ENCODE measurements around the gene NOTUM. TPM values are rescaled to one million over a fixed set of nuclear protein-coding genes. Genes with fewer than 3 reads are reported as not detected.
A peak's percentile ranks its signal among the peaks of the same experiment; 100 is the strongest.

NOTUM gene
- total RNA-seq, 1 experiment from 2014 or later: not detected

DNA sequence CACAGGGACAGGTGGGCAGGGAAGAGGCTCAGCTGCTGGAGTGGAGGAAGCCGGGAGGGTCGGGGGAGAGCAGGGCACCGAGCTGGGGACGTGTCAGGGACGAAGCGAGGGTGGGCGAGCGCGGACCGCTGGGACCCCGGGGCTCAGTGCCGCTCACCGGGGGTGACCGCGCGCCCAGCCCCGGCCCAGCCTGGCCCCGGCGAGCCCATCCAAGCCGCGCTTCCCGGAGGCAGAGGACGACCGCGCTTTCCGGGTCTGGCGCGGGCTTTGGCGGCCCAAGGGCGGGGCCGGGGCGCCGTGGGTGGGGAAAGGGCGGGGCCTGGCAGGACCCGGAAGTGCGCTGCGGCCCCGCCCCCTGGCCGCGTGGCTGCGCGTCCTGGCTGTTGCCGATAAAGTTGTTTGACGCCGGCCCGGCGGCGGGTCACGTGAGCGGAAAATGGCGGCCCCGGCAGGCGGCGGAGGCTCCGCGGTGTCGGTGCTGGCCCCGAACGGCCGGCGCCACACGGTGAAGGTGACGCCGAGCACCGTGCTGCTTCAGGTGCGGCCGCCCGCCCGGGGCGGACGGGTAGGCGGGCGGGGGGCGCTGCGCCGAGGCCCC, 16.3 kb upstream of the NOTUM start, which contains the start of gene ASPSCR1:
ASPSCR1 (plus strand) TSS at position 419 of the 598 bp plus-strand sequence; CDS start at position 437, 18 bp downstream.
- ChIA-PET POLR2A (ENCODE audit: low non-redundant PET) (no interaction called here), CTCF (interaction anchor here (1.0 kb wide), 1 partner anchor 18 kb away, joined by 3 read pairs; no protein-coding TSS in a partner anchor)
- no peaks in the 10 kb centered on the region for H3K27me3 ChIP-seq (replicated peaks; ENCODE audit: insufficient read depth, low read depth, low read length, poor library complexity)
- H3K27ac ChIP-seq (ENCODE audit: low read depth, low read length, poor library complexity, severe bottlenecking): peak within 1 kb of the TSS; percentile 99
- H3K4me1 ChIP-seq (ENCODE audit: insufficient read depth, low read length, poor library complexity, severe bottlenecking): peaks cover 5% of the 10 kb centered on the region
- no TSS peak for BruUV-seq (replicated peaks)
- TF ChIP-seq CTCF (conservative IDR thresholded peaks at IDR 0.05; ENCODE audit: low read depth, low read length) (no peak), EZH2 (IDR thresholded peaks at IDR 0.05; ENCODE audit: borderline replicate concordance, low read depth, low read length, poor library complexity, severe bottlenecking) (no peak)
- H3K36me3 ChIP-seq (ENCODE audit: insufficient read depth, low read length, poor library complexity, severe bottlenecking): no peaks in the 10 kb centered on the region
- H3K9me3 ChIP-seq (ENCODE audit: low read depth, low read length, poor library complexity, severe bottlenecking): peaks cover 3% of the 10 kb centered on the region
- peak; percentile 91 for DNase-seq (ENCODE audit: low spot score)
- intact Hi-C loops (cut with micrococcal nuclease; ENCODE audit: unreplicated experiment): no loop called here
- peak within 1 kb of the TSS; percentile 71 for H3K4me3 ChIP-seq (ENCODE audit: low read depth, low read length, poor library complexity, severe bottlenecking)

DNA sequence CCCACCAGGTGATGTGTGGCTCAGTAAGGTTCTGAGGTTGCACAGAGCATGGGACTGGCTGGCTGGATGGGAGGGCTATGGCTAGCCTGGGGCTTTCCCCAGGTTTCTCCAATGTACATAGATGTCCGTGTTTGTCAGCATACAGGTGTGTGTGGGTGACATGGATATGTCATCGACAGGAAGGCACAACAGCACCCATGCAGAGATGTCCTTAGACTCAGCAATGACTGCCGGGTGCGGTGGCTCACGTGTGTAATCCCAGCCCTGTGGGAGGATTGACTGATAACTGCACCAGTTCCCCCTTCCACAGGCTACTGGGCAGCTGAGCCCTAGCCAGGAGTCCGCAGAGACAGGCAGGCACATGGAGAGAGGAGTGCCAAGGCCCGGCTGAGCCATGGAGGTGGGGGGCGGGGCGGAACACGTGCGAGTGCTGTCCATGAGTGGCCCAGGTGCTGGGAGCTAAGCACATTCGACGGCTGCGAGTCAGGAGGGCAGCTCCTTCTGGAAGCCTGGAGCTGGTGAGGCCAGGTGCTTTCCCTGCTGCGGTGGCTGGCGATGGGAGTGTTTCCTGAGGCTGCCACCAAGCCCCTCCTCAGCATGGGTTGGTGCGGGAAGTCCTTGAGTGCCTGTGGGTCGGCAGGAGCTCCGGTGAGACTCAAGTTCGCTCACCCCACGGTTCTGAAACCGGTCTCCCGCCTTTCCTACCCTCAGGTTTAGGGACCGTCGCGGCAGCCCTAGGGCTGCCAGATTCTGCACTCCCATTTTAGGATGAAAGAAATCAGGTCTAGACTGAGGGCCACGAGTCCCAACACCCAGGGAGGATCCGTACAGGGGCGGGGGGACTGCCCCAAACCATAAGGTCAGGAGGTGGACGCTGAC, 15.6 kb upstream of the NOTUM start:
- H3K4me3 ChIP-seq (ENCODE audit: low read depth, low read length, poor library complexity, severe bottlenecking): peak overlapping the region; percentile 71
- TSS peak; percentile 76 for BruUV-seq (replicated peaks)
- CTCF ChIA-PET: interaction anchor here (0.7 to 1.0 kb wide), 2 partner anchors 17 to 33 kb away, joined by 3 to 8 read pairs; no protein-coding TSS in a partner anchor
- peaks cover 5% of the 10 kb centered on the region for H3K4me1 ChIP-seq (ENCODE audit: insufficient read depth, low read length, poor library complexity, severe bottlenecking)
- H3K27me3 ChIP-seq (replicated peaks; ENCODE audit: insufficient read depth, low read depth, low read length, poor library complexity): no peaks in the 10 kb centered on the region
- no peak for TF ChIP-seq EZH2 (IDR thresholded peaks at IDR 0.05; ENCODE audit: borderline replicate concordance, low read depth, low read length, poor library complexity, severe bottlenecking)
- no peak for TF ChIP-seq CTCF (conservative IDR thresholded peaks at IDR 0.05; ENCODE audit: low read depth, low read length)
- no peaks in the 10 kb centered on the region for H3K36me3 ChIP-seq (ENCODE audit: insufficient read depth, low read length, poor library complexity, severe bottlenecking)
- H3K9me3 ChIP-seq (ENCODE audit: low read depth, low read length, poor library complexity, severe bottlenecking): peaks cover 3% of the 10 kb centered on the region
- POLR2A ChIA-PET (ENCODE audit: low non-redundant PET): no interaction called here
- peak overlapping the region; percentile 99 for H3K27ac ChIP-seq (ENCODE audit: low read depth, low read length, poor library complexity, severe bottlenecking)
- intact Hi-C loops (cut with micrococcal nuclease; ENCODE audit: unreplicated experiment): no loop called here
- no peak for DNase-seq (ENCODE audit: low spot score)

DNA sequence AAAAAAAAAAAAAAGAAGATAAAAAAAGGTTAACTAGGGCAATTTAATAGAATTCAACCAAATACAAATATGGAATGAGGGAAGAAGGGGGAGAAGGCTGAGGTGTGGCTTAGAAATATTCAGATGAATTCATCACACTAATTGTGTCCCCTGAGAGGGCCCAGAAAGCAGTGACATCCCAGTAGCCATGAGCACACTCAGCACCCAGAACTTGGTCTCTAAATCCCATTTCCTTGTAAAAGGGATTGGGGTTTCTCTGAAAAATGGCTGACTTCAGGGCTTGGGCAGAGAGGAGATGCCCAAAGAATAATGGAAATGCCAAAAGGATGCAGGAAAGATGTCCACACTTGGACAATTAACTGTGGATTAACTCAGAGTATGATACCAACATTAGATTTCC, 12.4 kb upstream of the NOTUM start:
- Histone ChIP-seq H3K9me3 (ENCODE audit: low read depth, low read length, poor library complexity, severe bottlenecking) (peaks cover 3% of the 10 kb centered on the region), H3K4me3 (ENCODE audit: low read depth, low read length, poor library complexity, severe bottlenecking) (no peak overlapping the region), H3K27ac (ENCODE audit: low read depth, low read length, poor library complexity, severe bottlenecking) (no peak overlapping the region), H3K36me3 (ENCODE audit: insufficient read depth, low read length, poor library complexity, severe bottlenecking) (no peaks in the 10 kb centered on the region), H3K27me3 (replicated peaks; ENCODE audit: insufficient read depth, low read depth, low read length, poor library complexity) (no peaks in the 10 kb centered on the region), H3K4me1 (ENCODE audit: insufficient read depth, low read length, poor library complexity, severe bottlenecking) (no peaks in the 10 kb centered on the region)
- BruUV-seq (replicated peaks): no TSS peak
- POLR2A ChIA-PET (ENCODE audit: low non-redundant PET): no interaction called here
- CTCF ChIA-PET: interaction anchor here (0.7 kb wide), 1 partner anchor 155 kb away, joined by 12 read pairs; no protein-coding TSS in a partner anchor
- no peak for DNase-seq (ENCODE audit: low spot score)
- intact Hi-C loops (cut with micrococcal nuclease; ENCODE audit: unreplicated experiment): no loop called here
- TF ChIP-seq EZH2 (IDR thresholded peaks at IDR 0.05; ENCODE audit: borderline replicate concordance, low read depth, low read length, poor library complexity, severe bottlenecking) (no peak), CTCF (conservative IDR thresholded peaks at IDR 0.05; ENCODE audit: low read depth, low read length) (no peak)

All from A673 (cell line).